ENCODE results near the gene C1QTNF8.
A peak's percentile ranks its signal among the peaks of the same experiment; 100 is the strongest.
"Not testable (repeated sequence)": the region's sequence is repeated elsewhere in the genome, so short reads cannot be mapped to it uniquely, and the experiment has no call there.

The C1QTNF8 gene

GRCh38 chr16:1092685-1093283 is 3.3 kb downstream of the C1QTNF8 start:
- H4K91ac ChIP-seq (ENCODE audit: low read depth, low read length, poor library complexity); H3K4me3 ChIP-seq (ENCODE audit: low read length in 2 of 2); H3K36me3 ChIP-seq (replicated peaks in 1 of 2; ENCODE audit: control insufficient read depth in 2 of 2, insufficient read depth in 2 of 2, low read length in 2 of 2); H3K14ac ChIP-seq (ENCODE audit: low read length); H2BK12ac ChIP-seq (ENCODE audit: low read length); H3K4ac ChIP-seq (ENCODE audit: low read length); H3K9me3 ChIP-seq (replicated peaks in 1 of 2; ENCODE audit: control insufficient read depth in 2 of 2, insufficient read depth in 1 of 2, low read depth in 1 of 2, low read length in 2 of 2); H3K79me1 ChIP-seq (ENCODE audit: low read depth, low read length); H3K9ac ChIP-seq (ENCODE audit: low read depth, low read length, poor library complexity); DNase-seq (ENCODE audit: low spot score); H3K4me2 ChIP-seq (ENCODE audit: insufficient read depth, low read length, poor library complexity, severe bottlenecking); H2AFZ ChIP-seq (ENCODE audit: low read length); H2AK5ac ChIP-seq (ENCODE audit: low read depth, low read length); H2BK5ac ChIP-seq (ENCODE audit: low read length); H2BK120ac ChIP-seq (ENCODE audit: low read depth, low read length); H3K27ac ChIP-seq (replicated peaks; ENCODE audit: low read length); H3K23ac ChIP-seq (ENCODE audit: low read depth, low read length, poor library complexity); H3K18ac ChIP-seq (ENCODE audit: low read length); H4K8ac ChIP-seq (ENCODE audit: low read depth, low read length); H2BK15ac ChIP-seq (ENCODE audit: low read length): not testable (repeated sequence)
- no CpG with 5 or more reads among the region's 40 CpGs for WGBS, 2 donors (ENCODE audit: extremely low coverage in 2 of 2, insufficient read length in 2 of 2, insufficient replicate concordance in 1 of 2)
- H3K4me1 ChIP-seq (ENCODE audit: control insufficient read depth in 2 of 2, insufficient read depth in 1 of 2, low read depth in 1 of 2, low read length in 2 of 2), result peaks cover 17 to 25% of the 10 kb centered on the region in 2 donors
- peaks cover 0 to 19% (median 0%) of the 10 kb centered on the region in 3 experiments for H3K27me3 ChIP-seq (ENCODE audit: control insufficient read depth in 3 of 3, insufficient read depth in 3 of 3, low read depth in 1 of 3, low read length in 3 of 3)

DNA sequence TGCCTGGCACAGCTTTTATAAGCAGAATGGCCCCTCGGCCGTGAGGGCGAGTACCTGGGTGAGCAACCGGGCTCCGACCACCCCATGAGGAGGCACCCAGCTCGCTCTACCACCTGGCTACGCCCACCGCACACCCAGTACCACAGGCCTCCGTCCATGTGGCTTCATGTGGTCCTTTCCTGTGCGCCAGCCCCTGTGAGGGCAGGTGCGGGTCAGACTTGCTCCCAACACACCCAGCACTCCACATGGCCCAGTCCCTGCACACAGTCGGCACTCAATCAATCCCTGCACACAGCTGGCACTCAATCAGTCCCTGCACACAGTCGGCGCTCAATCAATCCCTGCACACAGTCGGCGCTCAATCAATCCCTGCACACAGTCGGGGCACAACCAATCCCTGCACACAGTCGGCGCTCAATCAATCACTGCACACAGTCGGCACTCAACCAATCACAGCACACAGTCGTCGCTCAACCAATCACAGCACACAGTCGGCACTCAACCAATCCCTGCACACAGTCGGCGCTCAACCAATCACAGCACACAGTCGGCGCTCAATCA is 4.0 kb downstream of the C1QTNF8 start:
- no peak for DNase-seq (ENCODE audit: low spot score)
- H2AK5ac ChIP-seq (ENCODE audit: low read depth, low read length), result peak overlapping the region; percentile 96
- no peak overlapping the region for H2BK120ac ChIP-seq (ENCODE audit: low read depth, low read length)
- H4K91ac ChIP-seq (ENCODE audit: low read depth, low read length, poor library complexity), result no peak overlapping the region
- peak overlapping the region; percentile 89 for H3K14ac ChIP-seq (ENCODE audit: low read length)
- H3K9me3 ChIP-seq (replicated peaks in 1 of 2; ENCODE audit: control insufficient read depth in 2 of 2, insufficient read depth in 1 of 2, low read depth in 1 of 2, low read length in 2 of 2), result no peaks in the 10 kb centered on the region
- no CpG with 5 or more reads among the region's 27 CpGs for WGBS, 2 donors (ENCODE audit: extremely low coverage in 2 of 2, insufficient read length in 2 of 2, insufficient replicate concordance in 1 of 2)
- peaks cover 17 to 21% of the 10 kb centered on the region in 2 donors for H3K4me1 ChIP-seq (ENCODE audit: control insufficient read depth in 2 of 2, insufficient read depth in 1 of 2, low read depth in 1 of 2, low read length in 2 of 2)
- H3K27ac ChIP-seq (replicated peaks; ENCODE audit: low read length), result no peak overlapping the region
- peak overlapping the region; percentile 35 for H3K23ac ChIP-seq (ENCODE audit: low read depth, low read length, poor library complexity)
- H2AFZ ChIP-seq (ENCODE audit: low read length), result no peak overlapping the region
- no peak overlapping the region for H3K4me3 ChIP-seq (ENCODE audit: low read length in 2 of 2)
- no peak overlapping the region for H3K4ac ChIP-seq (ENCODE audit: low read length)
- H2BK5ac ChIP-seq (ENCODE audit: low read length), result peak overlapping the region; percentile 10
- H3K36me3 ChIP-seq (replicated peaks in 1 of 2; ENCODE audit: control insufficient read depth in 2 of 2, insufficient read depth in 2 of 2, low read length in 2 of 2), result no peaks in the 10 kb centered on the region
- peak overlapping the region; percentile 99 for H3K18ac ChIP-seq (ENCODE audit: low read length)
- H4K8ac ChIP-seq (ENCODE audit: low read depth, low read length), result no peak overlapping the region
- peaks cover 0 to 12% (median 0%) of the 10 kb centered on the region in 3 experiments for H3K27me3 ChIP-seq (ENCODE audit: control insufficient read depth in 3 of 3, insufficient read depth in 3 of 3, low read depth in 1 of 3, low read length in 3 of 3)
- H3K9ac ChIP-seq (ENCODE audit: low read depth, low read length, poor library complexity), result no peak overlapping the region
- H3K79me1 ChIP-seq (ENCODE audit: low read depth, low read length), result no peaks in the 10 kb centered on the region
- H3K4me2 ChIP-seq (ENCODE audit: insufficient read depth, low read length, poor library complexity, severe bottlenecking), result no peak overlapping the region
- peak overlapping the region; percentile 91 for H2BK12ac ChIP-seq (ENCODE audit: low read length)
- H2BK15ac ChIP-seq (ENCODE audit: low read length), result peak overlapping the region; percentile 99

DNA sequence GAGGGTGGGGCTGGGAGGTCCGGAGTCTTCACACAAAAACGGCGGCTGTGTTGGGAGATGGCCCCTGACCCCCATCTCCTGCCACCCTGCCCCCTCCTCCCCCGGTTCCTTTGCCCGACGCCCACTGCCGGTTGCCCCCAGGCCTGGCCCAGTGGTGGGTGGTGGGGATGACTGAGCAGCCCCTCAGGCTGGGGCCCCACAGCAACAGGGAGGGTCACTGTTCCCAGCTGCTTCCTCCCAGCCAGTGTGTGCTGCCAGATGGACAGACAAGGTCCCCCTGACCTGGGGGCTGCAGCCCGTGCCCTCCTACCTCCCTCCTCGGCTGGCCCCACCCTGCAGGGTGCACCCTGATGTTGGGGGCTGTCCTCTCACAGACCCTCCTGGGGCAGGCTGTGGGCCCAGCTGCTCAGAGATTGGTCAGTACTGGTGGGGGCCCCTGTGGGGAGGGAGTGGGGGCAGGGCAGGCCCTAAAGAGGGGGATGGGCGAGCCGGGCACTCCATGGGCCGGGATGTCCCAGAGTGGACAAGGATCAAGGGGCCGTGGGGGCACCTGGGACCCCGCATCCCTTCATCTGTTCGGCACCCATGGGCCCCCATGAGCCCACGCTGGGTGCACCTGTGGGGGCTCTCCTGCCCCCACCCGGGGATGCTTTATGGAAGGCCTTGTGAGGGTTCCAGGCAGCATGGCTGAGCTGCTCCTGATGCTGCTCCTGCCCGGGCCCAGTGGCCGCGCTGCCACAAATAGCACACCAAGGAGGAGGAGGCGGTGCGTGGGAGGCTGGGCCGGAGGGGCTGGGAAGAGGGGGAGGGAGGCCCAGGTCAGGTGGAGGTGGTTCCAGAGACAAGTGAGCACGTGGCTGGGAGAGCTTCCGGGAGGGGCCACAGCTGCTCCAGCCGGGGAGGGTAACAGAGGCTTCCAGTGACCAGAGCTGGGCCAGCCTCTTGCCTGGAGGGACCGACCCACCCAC is 5.1 kb downstream of the C1QTNF8 start:
- H3K9me3 ChIP-seq (replicated peaks in 1 of 2; ENCODE audit: control insufficient read depth in 2 of 2, insufficient read depth in 1 of 2, low read depth in 1 of 2, low read length in 2 of 2), result peaks cover 0 to 1% of the 10 kb centered on the region in 2 donors
- H3K4me1 ChIP-seq (ENCODE audit: control insufficient read depth in 2 of 2, insufficient read depth in 1 of 2, low read depth in 1 of 2, low read length in 2 of 2), result peaks cover 15 to 17% of the 10 kb centered on the region in 2 donors
- peak overlapping the region; percentile 12 for H3K9ac ChIP-seq (ENCODE audit: low read depth, low read length, poor library complexity)
- H3K27ac ChIP-seq (replicated peaks; ENCODE audit: low read length), result no peak overlapping the region
- peak overlapping the region; percentile 91 for H2BK120ac ChIP-seq (ENCODE audit: low read depth, low read length)
- DNase-seq (ENCODE audit: low spot score), result no peak
- no peaks in the 10 kb centered on the region for H3K79me1 ChIP-seq (ENCODE audit: low read depth, low read length)
- peak overlapping the region; percentile 91 for H2BK12ac ChIP-seq (ENCODE audit: low read length)
- peak overlapping the region; percentile 18 for H3K4me2 ChIP-seq (ENCODE audit: insufficient read depth, low read length, poor library complexity, severe bottlenecking)
- H3K36me3 ChIP-seq (replicated peaks in 1 of 2; ENCODE audit: control insufficient read depth in 2 of 2, insufficient read depth in 2 of 2, low read length in 2 of 2), result no peaks in the 10 kb centered on the region
- H4K8ac ChIP-seq (ENCODE audit: low read depth, low read length), result peak overlapping the region; percentile 43
- no peak overlapping the region for H4K91ac ChIP-seq (ENCODE audit: low read depth, low read length, poor library complexity)
- H2BK5ac ChIP-seq (ENCODE audit: low read length), result peak overlapping the region; percentile 60
- H2BK15ac ChIP-seq (ENCODE audit: low read length), result peak overlapping the region; percentile 99
- H3K14ac ChIP-seq (ENCODE audit: low read length), result peak overlapping the region; percentile 63
- H3K4me3 ChIP-seq (ENCODE audit: low read length in 2 of 2), result no peak overlapping the region
- H3K4ac ChIP-seq (ENCODE audit: low read length), result peak overlapping the region; percentile 13
- H2AFZ ChIP-seq (ENCODE audit: low read length), result peak overlapping the region; percentile 73
- no CpG with 5 or more reads among the region's 27 CpGs for WGBS, 2 donors (ENCODE audit: extremely low coverage in 2 of 2, insufficient read length in 2 of 2, insufficient replicate concordance in 1 of 2)
- H3K23ac ChIP-seq (ENCODE audit: low read depth, low read length, poor library complexity), result peak overlapping the region; percentile 55
- H3K27me3 ChIP-seq (ENCODE audit: control insufficient read depth in 3 of 3, insufficient read depth in 3 of 3, low read depth in 1 of 3, low read length in 3 of 3), result peaks cover 0 to 7% (median 0%) of the 10 kb centered on the region in 3 experiments
- peak overlapping the region; percentile 99 for H3K18ac ChIP-seq (ENCODE audit: low read length)
- H2AK5ac ChIP-seq (ENCODE audit: low read depth, low read length), result peak overlapping the region; percentile 96

All from neuronal stem cell (in vitro differentiated cells).